Thyroid gland (tissue), 4 donors: ENCODE measurements around the gene PDE6D. TPM values are rescaled to one million over a fixed set of nuclear protein-coding genes. Genes with fewer than 3 reads are reported as not detected.
"Not testable (repeated sequence)": the region's sequence is repeated elsewhere in the genome, so short reads cannot be mapped to it uniquely, and the experiment has no call there.

Source experiments
- DNase-seq, 2 donors: peaks; one replicate each; pipeline ENCODE4 v3.0.0-alpha.2; 2019
- H3K27ac ChIP-seq, 3 donors: fragments of 200-600 bp; sonication (generic); 1 replicate in 2 of 3; 2 replicates in 1 of 3; pipeline ENCODE4 v1.5.1; 2016 to 2019; ENCODE audit warnings: mild to moderate bottlenecking in 1 of 3, moderate library complexity in 1 of 3
- H3K27me3 ChIP-seq: fragments of 200-600 bp; sonication (generic); one replicate; pipeline ENCODE4 v1.5.1; 2019
- H3K36me3 ChIP-seq, 2 donors: fragments of 200-600 bp; sonication (generic); one replicate each; pipeline ENCODE4 v1.5.1; 2016 to 2019
- H3K4me1 ChIP-seq, 2 donors: fragments of 200-600 bp; sonication (generic); one replicate each; pipeline ENCODE4 v1.5.1; 2017 to 2019
- H3K4me3 ChIP-seq, 3 donors: fragments of 200-600 bp; sonication (generic); replicated peaks in 1 of 3; 1 replicate in 2 of 3; 2 replicates in 1 of 3; pipeline ENCODE4 v1.5.1; 2016; ENCODE audit warnings: mild to moderate bottlenecking in 1 of 3
- H3K9me3 ChIP-seq: fragments of 200-600 bp; sonication (generic); one replicate; pipeline ENCODE4 v1.5.1; 2017
- CTCF ChIP-seq, 6 experiments: fragments of 200-600 bp in 3 of 6; fragments of 450-650 bp in 3 of 6; sonication (generic) in 3 of 6; IDR thresholded peaks; one replicate each; pipeline ENCODE4 v1.5.1; 2016 to 2019; ENCODE audit warnings: antibody characterized with exemption in 6 of 6, mild to moderate bottlenecking in 2 of 6, inconsistent platforms in 1 of 6, moderate library complexity in 1 of 6
- POLR2A ChIP-seq, 2 donors: fragments of 450-650 bp; IDR thresholded peaks; one replicate each; pipeline ENCODE4 v1.6.1; 2017; ENCODE audit warnings: antibody characterized with exemption in 2 of 2, mild to moderate bottlenecking in 2 of 2, moderate library complexity in 1 of 2
- WGBS, 2 donors: methylation state at CpG; one replicate each; pipeline ENCODE4 v1.1.5; 2017; 5-methylcytosine and 5-hydroxymethylcytosine counted together
- intact Hi-C: fragments of 100-400 bp; cut with DNase I; formaldehyde crosslinking; loops from one replicate; pipeline ENCODE4 v1.15.1; 2023
- total RNA-seq, 4 donors: library from RNA; depleted of rRNA; stranded (reverse); fragments of >200 nt; gene quantifications; one replicate each; pipeline ENCODE4 v1.2.3, GENCODE V29; 2016

The PDE6D gene
- total RNA-seq, 4 donors from 2014 or later, result 19.8 to 46.1 (median 28.5) TPM

- Histone ChIP-seq H3K27me3 (no peaks in the 10 kb centered on the region), H3K4me3 (no peak overlapping the region), H3K9me3 (no peaks in the 10 kb centered on the region), H3K36me3 (peaks cover 7 to 9% of the 10 kb centered on the region in 2 donors), H3K27ac (no peak overlapping the region), H3K4me1 (peaks cover 20 to 31% of the 10 kb centered on the region in 2 donors)
- no peak for DNase-seq
- intact Hi-C loops, result loop anchor here (1.0 to 2.0 kb wide), 2 partner anchors 39 to 105 kb away; no protein-coding TSS in a partner anchor
- TF ChIP-seq CTCF (IDR thresholded peaks at IDR 0.05) (no peak), POLR2A (IDR thresholded peaks at IDR 0.05) (no peak)
- WGBS, 2 donors, result 90 to 92% methylated on average over 7 to 8 of the region's 8 CpGs
Measured at GRCh38 chr2:231715988-231716616, 65.0 kb downstream of the PDE6D start.

- no peak for DNase-seq
Measured at GRCh38 chr2:231715499-231715837, 65.6 kb downstream of the PDE6D start.

GRCh38 chr2:231714639-231715498, 66.2 kb downstream of the PDE6D start:
- H3K4me1 ChIP-seq, result peaks cover 24 to 31% of the 10 kb centered on the region in 2 donors
- DNase-seq, result peak; percentile 75 to 79
- H3K9me3 ChIP-seq, result no peaks in the 10 kb centered on the region
- H3K36me3 ChIP-seq, result peaks cover 7 to 9% of the 10 kb centered on the region in 2 donors
- 70 to 73% methylated on average over 6 to 16 of the region's 17 CpGs for WGBS, 2 donors
- H3K27me3 ChIP-seq, result no peaks in the 10 kb centered on the region
- TF ChIP-seq CTCF (IDR thresholded peaks at IDR 0.05) (peak; percentile 69 to 94 (median 87)), POLR2A (IDR thresholded peaks at IDR 0.05) (no peak)
- H3K27ac ChIP-seq, result peak overlapping the region in 1 of 3 donors; percentile 83
- intact Hi-C loops, result loop anchor here (1.0 to 2.0 kb wide), 2 partner anchors 38 to 104 kb away; no protein-coding TSS in a partner anchor
- H3K4me3 ChIP-seq, result no peak overlapping the region

More at GRCh38 chr2:231715499-231715837, 65.6 kb downstream of the PDE6D start:
- WGBS, 2 donors, result 39 to 61% methylated on average over 4 to 5 of the region's 5 CpGs
- intact Hi-C loops, result loop anchor here (1.0 to 2.0 kb wide), 2 partner anchors 38 to 105 kb away; no protein-coding TSS in a partner anchor
- H3K27ac ChIP-seq, result no peak overlapping the region
- peak in 1 of 6 experiments; percentile 16 for TF ChIP-seq CTCF (IDR thresholded peaks at IDR 0.05)
- TF ChIP-seq POLR2A (IDR thresholded peaks at IDR 0.05), result no peak
- peaks cover 24 to 31% of the 10 kb centered on the region in 2 donors for H3K4me1 ChIP-seq
- H3K36me3 ChIP-seq, result peaks cover 7 to 9% of the 10 kb centered on the region in 2 donors
- H3K4me3 ChIP-seq, result no peak overlapping the region
- H3K9me3 ChIP-seq, result no peaks in the 10 kb centered on the region
- H3K27me3 ChIP-seq, result no peaks in the 10 kb centered on the region

DNA sequence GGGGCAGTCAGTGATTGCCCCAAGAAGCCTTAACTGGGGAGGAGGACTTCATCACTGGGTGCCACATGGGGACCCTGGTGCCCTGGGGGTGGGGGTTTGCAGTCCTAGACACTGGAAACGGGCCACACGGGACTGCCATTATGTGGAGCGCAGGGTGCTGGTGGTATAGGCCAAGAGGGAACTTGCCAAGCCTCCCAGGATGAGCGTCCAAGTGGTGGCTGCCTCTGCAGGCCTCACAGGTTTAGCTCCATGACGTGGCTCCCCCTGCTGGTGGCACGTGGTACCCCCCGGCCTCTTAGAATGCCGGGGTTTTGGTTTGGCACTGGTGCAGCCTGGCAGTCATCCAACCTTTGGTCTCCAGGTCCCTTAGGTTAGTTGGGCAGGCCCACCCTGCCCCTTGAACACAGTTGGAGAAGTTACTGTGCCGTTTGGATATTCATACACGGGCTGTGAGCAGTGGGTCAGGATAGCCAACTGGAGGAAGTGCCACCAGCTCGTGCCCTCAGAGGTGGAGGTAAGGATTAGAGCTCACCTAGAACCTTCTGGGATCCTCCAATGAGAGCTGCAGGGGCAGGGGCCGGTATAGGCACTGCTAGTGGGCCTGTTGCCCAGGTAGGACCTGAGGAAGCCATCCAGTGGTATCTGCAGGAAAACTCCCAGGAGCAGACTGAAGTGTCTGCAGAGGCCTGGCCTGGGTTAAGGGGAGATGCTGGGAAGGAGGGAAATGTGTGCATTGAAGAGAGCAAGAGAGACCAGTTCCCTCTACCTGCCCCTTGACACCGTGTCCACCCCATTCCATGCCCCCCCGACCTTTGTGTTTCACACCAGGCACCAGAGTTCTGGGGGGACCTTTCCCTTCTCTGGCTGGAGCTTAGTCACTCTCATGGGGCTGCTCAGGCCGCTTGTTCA, 67.1 kb downstream of the PDE6D start:
- H3K4me3 ChIP-seq, result no peak overlapping the region
- peaks cover 24 to 31% of the 10 kb centered on the region in 2 donors for H3K4me1 ChIP-seq
- WGBS, 2 donors, result 12 to 26% methylated on average over 8 to 9 of the region's 15 CpGs
- intact Hi-C loops, result loop anchor here (2.0 kb wide), 1 partner anchor 103 kb away; no protein-coding TSS in a partner anchor
- H3K27me3 ChIP-seq, result no peaks in the 10 kb centered on the region
- H3K36me3 ChIP-seq, result peaks cover 7 to 9% of the 10 kb centered on the region in 2 donors
- H3K9me3 ChIP-seq, result no peaks in the 10 kb centered on the region
- DNase-seq, result peak; percentile 92 to 93
- peak overlapping the region; percentile 37 to 83 (median 64) for H3K27ac ChIP-seq
- TF ChIP-seq POLR2A (IDR thresholded peaks at IDR 0.05) (peak in 1 of 2 donors; percentile 12), CTCF (IDR thresholded peaks at IDR 0.05) (peak; percentile 66 to 95 (median 92))

- H3K36me3 ChIP-seq, H3K27me3 ChIP-seq, intact Hi-C loops, H3K4me3 ChIP-seq, DNase-seq, H3K9me3 ChIP-seq: not testable (repeated sequence)
- H3K4me1 ChIP-seq, result peaks cover 24 to 31% of the 10 kb centered on the region in 2 donors
- H3K27ac ChIP-seq, result peak overlapping the region; percentile 37 to 83 (median 64)
Measured at GRCh38 chr2:231713406-231713729, 67.7 kb downstream of the PDE6D start.

DNA sequence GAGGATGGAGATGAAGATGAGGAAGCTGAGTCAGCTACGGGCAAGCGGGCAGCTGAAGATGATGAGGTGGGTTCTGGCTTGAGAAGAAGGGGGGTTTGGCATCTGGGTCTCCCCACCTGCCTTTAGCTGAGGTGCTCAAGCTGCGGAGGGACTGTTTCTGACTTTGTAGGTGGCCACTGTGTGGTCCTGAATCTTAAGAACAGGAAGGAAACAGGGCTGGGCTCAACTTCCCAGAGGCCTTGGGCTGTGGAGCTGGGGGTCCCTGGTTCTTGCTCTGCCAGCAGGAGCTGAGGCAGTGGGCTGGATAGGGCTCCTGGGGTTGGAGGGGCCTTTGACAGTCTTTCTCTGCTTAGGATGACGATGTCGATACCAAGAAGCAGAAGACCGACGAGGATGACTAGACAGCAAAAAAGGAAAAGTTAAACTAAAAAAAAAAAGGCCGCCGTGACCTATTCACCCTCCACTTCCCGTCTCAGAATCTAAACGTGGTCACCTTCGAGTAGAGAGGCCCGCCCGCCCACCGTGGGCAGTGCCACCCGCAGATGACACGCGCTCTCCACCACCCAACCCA, 68.5 kb downstream of the PDE6D start:
- H3K27me3 ChIP-seq, H3K9me3 ChIP-seq, H3K4me3 ChIP-seq, H3K36me3 ChIP-seq, intact Hi-C loops, DNase-seq: not testable (repeated sequence)
- peak overlapping the region in 2 of 3 donors; percentile 100 for H3K27ac ChIP-seq
- WGBS, 2 donors, result 53 to 64% methylated on average over 18 of the region's 18 CpGs
- H3K4me1 ChIP-seq, result peaks cover 24 to 34% of the 10 kb centered on the region in 2 donors
